HG03159 (cell line): ENCODE results near the gene ARHGAP15.

ENCODE experiments used
- ATAC-seq: cut with Tn5 transposase; IDR thresholded peaks from one replicate; pipeline ENCODE4 v1.9.1; 2021; ENCODE audit warnings: mild to moderate bottlenecking, moderate library complexity; ENCODE audit not compliant: unreplicated experiment

ARHGAP15 gene

GRCh38 chr2:143476336-143477087 is 347.3 kb downstream of the ARHGAP15 start:
- ATAC-seq = no peak

- no peak for ATAC-seq
Measured at GRCh38 chr2:143477714-143478443, 348.7 kb downstream of the ARHGAP15 start.

DNA sequence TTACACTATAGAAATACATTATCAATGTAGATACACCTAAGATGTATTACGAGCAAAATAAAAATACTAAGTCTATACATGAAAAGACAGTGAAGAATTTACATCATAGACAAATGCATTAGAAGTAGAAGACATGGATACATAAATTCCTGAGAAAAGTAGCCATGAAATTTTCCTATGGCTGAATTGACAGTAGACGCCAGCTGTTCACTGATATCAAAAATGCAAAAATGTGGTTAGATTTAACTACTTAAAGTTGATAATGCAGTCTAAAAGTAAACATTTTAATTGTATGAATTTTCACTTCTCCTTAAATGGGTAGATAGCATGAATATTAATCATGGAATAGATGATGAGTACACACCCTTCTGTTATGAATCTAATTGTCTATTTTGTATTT is 350.9 kb downstream of the ARHGAP15 start:
- no peak for ATAC-seq

DNA sequence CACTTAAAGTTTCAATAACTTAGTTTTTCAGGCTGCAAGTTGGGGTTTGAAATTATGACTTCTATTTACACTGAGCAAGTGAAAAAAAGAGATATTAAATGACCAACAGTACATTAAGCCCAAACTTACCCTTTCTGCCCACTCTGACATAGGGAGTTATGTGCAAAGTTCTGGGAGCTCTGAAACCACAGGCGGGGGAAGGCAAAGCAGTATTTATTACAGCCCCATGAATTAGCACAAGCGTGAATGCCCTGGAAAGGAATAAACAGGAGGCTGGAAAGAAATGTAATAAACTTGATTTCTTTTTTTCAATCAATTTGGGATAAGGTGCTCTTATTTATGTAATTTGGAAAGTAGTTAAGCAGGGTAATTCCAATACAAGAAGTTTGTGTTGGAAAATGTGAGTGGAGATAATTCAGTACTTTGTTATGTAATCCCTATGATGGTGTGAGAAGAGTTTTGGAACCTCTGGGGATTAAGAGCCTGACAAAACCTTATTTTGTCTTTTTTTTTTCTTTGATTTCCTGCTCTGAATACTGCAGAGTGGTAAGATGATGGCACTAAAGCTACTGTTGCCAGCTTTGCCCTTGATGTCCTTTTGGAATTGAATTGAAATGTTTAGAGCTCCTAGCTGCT is 351.5 kb downstream of the ARHGAP15 start:
- no peak for ATAC-seq

- ATAC-seq = no peak
Measured at GRCh38 chr2:143481237-143481623, 352.0 kb downstream of the ARHGAP15 start.

DNA sequence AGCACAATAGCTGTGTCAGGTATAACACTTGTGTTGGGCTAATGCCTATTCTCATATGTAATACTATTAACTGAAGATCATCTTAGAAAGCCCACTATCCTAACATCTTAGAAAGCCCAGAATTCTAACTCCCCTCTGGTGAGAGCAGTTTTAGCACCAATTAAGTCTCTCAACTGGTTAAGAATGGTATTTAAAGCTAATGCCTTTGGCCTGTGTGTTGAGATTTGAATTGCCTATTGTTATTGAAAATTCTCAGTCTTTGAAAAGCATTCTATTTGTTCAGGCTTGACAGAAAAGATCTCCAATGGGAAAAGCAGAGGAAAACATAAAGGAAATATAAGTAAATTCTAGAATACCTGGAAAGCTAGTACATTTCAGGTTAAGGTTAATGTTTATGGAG is 352.5 kb downstream of the ARHGAP15 start:
- no peak for ATAC-seq

GRCh38 chr2:143482316-143482715 is 353.1 kb downstream of the ARHGAP15 start:
- no peak for ATAC-seq

DNA sequence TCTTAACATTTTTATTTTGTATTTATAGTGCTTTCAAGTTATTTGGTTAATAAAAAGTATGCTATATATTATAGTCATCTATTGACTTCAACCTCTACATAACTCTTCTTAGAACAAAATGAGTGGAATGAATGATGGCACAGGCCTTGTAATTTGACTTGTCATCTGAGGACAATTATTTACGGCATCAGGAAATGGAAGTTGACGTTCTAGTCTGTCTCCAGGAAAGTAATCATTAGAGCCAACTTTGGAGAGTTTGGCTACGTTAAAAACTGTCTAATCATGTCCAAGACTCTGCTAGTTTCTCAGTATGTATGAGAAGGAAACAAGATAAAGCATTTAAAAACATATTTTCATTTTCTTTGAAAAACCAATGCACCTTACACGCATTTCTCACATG is 353.6 kb downstream of the ARHGAP15 start:
- ATAC-seq = no peak

- no peak for ATAC-seq
Measured at GRCh38 chr2:143486976-143487375, 357.8 kb downstream of the ARHGAP15 start.

- ATAC-seq = no peak
Measured at GRCh38 chr2:143489145-143489544, 359.9 kb downstream of the ARHGAP15 start.

DNA sequence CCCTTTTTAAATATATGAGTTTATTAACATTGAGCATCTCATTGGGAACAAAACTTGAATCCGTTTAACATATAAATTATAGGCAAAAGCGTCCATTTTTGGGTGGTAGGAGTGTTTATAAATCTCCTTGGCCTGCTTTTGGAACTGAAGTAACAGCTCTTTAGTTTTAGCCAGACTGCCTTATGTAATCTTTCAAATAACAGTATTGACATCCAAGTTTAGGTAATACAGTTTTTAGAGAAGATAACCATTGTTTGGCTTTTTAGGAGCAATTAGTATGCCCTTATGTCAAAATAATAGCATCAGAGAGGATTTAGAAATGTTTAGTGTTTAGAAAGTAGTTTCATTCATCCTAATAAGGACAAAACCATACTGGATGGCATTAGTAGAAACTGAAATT is 361.9 kb downstream of the ARHGAP15 start:
- ATAC-seq = no peak

- no peak for ATAC-seq
Measured at GRCh38 chr2:143493339-143493738, 364.1 kb downstream of the ARHGAP15 start.

GRCh38 chr2:143497726-143498125 is 368.5 kb downstream of the ARHGAP15 start:
- ATAC-seq = no peak

GRCh38 chr2:143498496-143498895 is 369.3 kb downstream of the ARHGAP15 start:
- ATAC-seq = no peak

DNA sequence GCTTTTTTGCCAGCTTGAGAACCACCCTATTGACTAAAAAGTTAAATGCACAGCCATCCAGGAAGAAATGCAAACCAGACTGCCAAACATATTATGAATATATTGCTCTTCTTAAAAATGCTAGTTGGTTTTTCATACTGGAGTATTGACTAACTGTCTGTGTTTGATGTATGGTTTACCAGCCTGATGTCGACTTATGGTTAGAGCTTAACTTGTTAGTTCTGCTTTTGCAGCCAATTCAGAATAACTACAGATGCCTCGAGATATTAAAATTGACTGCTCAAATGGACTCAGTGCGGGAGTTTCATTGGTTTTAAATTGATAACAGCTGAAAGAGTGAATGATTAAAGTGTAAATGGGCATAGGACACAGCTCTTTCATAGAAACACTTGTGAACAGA is 369.8 kb downstream of the ARHGAP15 start:
- no peak for ATAC-seq

DNA sequence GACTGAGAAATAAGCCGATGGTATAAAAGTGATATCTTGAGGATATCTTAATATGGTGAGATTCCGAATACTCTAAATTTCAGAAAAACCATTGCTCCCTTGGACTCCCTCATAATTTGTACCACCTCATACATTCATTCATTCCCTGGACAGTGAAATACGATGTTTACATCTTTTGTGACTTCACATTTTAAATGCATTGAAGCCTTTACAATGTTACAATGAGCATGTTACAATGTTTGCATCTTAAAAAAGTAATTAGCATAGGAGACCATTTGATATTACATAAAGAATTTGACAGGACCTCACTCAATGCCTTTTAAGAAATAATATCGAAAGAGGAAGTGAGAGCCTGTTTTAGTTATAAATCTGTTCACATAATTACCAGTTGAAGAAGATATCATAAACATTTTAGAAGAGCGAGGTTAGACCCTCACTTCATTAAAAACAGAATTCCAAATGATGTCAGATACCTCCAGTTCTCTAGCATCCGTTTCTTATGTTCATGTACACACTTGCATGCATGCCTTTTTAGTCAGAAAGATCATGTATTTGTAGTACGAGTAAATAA is 372.0 kb downstream of the ARHGAP15 start:
- ATAC-seq = no peak

- no peak for ATAC-seq
Measured at GRCh38 chr2:143503280-143503679, 374.1 kb downstream of the ARHGAP15 start.

GRCh38 chr2:143504397-143504796 is 375.2 kb downstream of the ARHGAP15 start:
- no peak for ATAC-seq

DNA sequence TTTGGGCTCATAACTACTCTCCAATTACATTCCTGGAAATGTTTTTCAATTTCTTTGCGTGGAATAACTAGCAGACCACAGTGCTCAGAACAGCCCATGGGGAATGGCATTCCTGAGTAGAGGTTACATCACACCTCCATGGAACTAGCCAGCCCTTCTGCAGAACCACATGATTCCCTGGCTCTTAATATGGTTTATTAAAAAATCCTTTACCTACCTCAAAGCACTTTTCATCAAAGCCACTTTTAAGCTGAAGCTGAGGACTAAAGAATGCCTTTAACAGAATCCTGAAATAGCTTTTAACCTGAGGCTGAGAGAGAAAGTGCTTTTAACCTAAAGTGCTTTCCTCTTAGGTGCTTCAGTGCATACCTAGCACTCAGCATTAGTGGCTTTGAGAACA is 376.3 kb downstream of the ARHGAP15 start:
- no peak for ATAC-seq

DNA sequence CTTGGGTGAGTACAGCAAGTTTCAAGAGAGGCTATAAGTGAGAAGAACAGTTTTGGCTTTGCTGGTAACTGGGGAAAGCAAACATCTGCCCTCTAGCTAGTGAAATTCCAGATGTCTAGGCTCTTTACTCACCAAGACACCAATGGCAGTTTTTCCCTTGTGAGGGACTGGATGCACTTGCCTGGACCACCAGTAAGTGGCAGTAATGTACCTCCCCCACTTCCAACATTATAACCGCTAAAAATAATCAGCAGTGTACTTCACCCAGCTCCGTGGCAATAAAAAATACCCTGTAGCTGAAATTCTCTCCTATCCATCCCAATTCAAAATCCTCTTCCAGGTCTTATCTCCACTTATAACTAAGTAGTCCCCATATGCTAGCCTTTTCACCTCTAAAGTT is 383.9 kb downstream of the ARHGAP15 start:
- ATAC-seq = peak; percentile 79

DNA sequence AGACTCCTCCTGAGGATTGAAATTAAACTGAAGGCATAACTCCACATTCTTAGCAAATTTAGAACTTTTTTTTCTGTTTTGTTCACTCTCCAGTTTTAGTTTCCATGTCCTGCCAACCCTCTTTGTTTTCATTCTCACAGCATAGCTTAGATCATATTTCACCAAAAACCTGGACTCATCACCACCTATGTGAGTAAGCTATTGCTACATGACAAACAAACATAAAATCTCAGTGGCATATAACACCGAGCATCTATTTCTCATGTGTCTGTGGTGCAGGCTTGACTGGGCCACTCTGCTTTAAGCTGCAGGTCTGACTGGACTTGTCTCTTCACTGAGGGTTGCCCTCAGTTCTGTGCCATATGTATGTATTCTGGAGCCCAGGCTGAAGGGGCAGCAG is 385.2 kb downstream of the ARHGAP15 start:
- no peak for ATAC-seq

GRCh38 chr2:143515318-143515717 is 386.1 kb downstream of the ARHGAP15 start:
- ATAC-seq = no peak
